Amniotic stem cell (primary cell): ENCODE measurements around the gene POLR2H.

Source experiments
- DNase-seq: peaks from one replicate; lab custom pipeline; 2025; lab: John Stamatoyannopoulos, UW

POLR2H gene

DNA sequence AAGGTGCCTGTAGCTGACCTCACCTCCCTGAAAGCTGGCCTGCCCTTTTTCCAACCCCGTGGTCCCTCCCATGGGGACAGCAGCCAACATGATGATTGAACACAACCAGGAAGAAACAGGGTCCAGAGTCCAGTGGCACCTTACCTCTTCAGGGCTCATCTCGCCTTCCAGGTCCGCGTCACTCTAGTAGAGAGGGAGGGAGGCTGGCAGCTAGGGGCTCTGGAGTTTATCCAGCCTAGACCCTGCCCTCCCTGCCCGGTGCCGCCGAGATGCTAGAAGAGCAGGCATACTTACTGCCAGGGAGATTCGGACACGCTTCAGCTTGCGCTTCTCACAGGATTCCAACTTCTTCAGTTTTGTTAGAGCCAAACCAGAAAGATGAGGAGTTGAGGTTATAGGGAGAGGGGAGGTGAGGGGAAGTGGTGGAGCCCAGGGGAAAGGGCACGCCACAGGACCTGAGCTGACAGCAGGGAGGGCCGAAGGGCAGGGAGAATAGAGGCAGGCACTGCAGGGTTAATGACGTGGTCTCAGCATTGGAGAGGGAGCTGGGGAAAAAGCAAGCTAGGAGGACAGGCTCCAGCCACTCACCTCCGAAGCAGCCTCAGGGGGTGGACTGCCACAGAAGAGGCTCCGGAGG, 9.2 kb upstream of the POLR2H start:
- no peak for DNase-seq

DNA sequence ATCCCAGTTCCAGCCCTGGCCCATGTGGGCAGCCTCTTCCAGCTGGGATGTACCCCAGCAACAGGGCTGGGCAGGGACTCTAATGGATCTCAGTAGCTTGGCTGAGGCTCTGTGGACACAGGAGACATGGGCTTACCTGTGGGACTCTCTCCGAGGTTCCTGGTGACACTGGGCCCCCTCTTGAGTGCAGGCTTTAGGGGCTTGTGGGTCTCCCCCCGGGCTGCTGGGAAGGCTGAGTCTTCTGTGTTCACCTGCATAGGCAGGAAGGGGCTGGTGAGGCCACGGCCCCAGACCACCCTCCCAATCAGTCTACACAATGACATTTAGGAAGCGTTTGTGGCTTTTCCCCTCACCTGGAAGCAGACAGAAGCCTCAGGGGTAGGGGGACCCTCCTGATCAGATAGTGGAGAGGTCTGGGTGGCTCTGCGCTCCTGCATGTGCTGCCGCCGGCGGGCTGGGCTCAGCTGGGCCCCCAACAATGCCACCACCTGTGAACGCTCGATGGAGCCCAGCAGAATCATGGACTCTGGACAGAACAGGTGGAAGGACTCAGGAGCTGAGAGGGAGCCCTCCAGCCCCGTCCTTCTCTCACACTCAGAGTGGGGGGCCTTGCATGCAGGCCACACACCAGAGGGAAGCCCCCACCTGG, 8.5 kb upstream of the POLR2H start:
- DNase-seq = no peak

DNA sequence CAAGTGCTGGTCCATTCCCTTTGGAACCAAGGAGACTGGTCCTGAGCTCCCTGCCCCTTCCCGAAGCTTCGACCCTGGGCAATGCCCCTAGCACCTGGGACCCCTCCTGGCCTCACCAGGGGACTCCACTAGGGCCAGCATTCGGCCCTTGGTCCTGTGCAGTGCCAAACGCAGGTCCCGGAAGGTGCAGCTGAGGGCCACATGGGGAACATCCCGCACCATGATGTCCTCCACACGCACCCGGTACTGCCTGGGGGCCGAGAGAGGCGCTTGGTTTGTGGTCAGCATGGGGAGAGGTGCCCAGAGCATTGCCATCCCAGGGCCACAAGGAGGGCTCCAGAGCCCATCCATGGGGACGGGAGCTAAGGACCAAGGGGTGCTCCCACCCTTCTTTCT, 8.0 kb upstream of the POLR2H start:
- no peak for DNase-seq

DNA sequence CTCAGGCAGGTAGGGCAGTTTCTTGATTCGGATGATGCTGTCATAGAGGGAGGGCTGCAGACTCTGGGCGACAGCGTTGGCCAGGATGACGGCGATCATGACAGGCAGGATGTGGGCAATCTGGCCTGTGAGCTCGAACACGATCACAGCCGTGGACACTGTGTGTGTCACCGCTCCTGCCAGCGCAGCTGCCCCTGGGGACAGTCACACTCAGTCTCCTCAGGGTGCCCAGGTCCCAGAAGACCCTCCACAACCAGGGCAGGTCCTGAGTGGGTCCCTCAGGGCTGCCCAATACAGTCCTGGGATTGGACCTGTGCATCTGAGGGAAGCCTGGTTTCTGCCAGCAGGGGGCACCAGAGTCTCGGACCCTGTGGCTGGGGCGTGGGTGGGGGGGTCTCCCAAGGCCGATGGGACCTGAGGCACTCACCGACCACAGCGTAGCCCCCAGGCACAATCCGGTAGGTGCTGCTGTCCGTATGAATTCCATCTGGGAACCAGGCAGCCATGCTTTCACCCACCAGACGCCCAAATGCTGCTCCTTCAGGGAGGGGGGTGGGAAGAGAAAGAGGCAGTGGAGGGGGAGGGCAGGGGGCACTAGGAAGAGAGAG, 7.3 kb upstream of the POLR2H start:
- no peak for DNase-seq

DNA sequence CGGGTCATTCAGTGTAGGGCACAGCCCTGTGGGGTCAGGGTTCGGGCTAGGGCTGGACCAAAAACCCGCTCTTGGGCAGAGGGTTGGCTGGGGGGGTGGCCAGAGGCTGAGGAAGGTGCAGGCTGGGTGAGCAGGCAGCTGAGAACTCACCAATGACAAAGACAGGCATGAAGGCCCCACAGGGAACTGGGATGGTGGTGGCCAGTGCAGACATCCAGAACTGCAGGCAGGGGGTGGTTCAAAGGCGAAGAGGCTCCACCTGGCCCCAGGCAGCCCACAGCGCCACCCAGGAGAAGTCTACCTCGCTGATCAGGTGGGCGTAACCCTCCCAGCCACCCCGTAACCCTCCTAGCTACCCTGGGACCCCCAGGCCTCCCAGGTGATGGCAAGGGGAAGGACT, 6.8 kb upstream of the POLR2H start:
- no peak for DNase-seq

DNA sequence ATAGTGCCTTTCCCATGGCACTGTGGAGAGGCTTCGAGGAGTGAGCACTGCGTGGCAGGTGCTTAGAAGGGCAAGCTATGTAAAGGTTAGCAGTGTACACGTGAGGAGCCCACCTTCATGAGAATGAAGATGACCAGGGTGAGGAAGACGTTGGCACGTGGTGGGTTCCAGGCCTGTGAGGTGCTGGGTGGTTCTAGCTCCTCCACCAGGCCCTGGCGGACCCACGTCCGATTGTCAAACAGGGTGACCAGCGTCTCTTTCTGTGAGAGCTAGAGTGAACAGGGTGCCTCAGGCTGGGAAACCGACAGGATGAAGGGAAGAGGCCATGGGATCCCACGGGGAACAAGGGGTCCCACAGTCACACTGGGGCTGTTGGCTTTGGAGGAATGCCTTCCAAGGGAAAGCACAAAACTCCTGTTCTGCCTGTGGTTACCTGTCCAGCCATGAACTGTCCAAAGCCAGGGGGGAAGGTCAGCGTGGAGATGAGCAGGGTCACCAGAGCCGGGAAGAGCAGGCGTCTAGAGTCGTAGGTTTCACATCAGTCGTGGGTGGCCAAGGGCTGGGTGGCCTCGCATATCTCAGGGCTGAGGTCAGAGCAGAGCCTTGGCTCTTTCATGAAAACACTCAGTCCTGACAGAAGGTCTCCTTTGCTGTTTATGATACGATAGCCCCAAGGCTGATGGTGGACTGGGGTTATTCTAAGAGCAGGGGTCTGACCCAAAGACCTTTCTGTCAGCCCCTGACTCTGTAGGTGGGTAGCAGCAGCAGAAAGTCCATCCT, 6.1 kb upstream of the POLR2H start:
- DNase-seq = no peak

DNA sequence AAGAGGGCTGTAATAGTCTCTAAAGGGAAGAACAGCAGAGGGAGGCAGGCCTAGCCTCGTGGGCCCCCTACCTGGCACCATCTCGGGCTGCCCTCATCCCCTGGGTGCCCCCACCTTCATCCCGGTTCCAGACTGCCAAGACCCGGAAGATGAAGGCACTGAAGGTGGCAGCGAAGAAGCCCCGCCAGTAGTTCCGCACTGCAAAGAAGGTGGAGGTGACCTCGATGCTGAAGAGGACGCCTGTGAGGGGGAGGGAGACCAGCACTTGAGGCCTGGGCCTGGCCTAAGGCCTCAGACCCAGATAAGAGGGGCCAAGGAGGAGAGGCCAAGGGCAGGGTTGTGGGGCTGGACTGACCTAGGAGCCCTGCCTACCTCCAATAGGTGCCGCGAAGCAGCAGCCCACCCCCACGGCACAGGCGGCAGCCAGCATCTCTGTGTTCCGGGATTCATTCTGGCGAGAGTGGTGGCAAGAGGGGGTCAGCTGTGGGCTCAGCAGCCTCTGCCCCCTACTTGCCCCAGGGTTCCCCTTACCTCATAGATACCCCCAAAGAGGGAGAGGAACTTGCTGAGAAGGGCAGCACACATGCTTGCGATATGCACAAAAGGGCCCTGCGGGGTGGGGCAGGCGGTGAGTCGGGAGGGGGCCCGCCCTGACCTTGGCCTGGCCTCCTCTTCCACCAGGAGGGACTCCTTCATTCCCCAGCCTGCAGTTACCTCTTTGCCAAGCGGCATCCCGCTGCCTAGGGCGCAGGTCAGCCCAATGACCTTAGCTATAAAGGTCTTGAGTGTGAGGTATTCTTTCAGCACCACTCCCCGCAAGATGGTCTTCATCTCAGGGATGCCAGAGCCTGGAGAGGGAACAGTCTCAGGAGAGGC, 4.0 kb upstream of the POLR2H start:
- DNase-seq = no peak

DNA sequence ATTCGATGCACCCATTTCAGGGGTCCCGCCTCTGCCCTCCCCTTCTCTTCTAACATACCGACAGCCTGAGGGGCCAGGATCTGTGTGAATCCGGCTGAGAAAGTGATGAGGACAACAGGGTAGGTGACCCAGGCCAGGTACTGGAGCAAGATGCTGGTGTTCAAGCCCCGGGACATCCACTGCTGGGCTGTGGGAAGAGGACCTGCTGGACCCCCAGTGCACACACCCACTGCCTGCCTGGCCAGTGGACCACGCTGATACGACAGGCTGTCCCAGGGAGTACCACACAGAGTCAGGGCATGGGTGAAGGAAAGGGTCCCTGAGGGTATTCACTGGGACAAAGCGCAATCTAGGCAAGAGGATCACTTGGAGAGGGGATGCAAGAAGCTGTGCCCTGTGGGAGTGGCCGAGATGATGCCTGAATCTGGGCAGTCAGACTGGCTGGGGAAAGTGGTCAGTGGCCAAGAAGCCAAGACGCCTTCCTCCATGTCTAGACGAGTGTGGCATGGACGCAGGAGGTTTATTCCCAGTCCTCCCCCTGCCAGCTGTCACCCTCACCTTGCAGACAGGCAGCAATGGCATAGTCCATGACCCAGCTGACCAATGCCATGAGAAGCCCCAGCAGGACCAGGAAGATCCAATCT, 3.3 kb upstream of the POLR2H start:
- no peak for DNase-seq

DNA sequence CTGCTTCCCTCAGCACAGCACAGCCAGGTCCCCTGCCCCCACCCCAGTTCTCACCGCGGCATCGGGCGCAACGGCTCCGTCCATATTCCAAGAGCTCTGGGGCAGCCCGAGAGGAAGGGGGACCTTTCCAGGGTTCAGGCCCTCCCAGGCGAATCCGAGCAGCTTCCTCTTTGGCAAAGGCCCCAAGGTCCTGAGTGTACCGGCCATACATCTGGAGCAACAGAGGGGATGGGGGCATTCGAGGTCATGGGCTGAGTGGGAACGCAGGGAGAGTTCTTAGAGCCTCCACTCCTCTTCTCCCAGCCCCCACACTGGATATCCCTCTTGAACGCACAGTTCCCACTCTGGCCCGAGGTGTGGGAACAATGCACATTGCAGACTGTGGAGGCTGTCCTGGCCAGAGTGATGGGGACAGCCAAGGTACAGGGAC, 2.6 kb upstream of the POLR2H start:
- no peak for DNase-seq

DNA sequence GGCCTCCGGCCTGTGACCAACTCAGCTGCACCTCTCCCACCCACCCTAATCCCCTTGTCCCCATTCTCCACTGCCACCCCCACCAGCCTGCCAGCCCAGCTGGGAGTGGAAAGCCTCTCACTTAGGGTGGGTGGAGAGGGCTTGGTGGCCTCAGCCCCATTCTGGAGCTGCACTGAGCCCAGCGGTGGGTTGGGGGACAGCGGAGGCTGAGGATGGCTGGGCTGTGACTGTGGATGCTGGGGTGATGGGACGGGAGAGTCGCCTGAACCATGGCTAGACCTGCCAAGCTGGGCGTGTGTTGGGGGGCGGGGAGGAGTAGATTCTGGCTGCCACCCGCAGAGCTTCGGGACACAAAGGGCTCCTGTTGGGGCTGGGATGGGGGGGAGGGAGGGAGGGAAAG, 1.9 kb upstream of the POLR2H start:
- DNase-seq = no peak

DNA sequence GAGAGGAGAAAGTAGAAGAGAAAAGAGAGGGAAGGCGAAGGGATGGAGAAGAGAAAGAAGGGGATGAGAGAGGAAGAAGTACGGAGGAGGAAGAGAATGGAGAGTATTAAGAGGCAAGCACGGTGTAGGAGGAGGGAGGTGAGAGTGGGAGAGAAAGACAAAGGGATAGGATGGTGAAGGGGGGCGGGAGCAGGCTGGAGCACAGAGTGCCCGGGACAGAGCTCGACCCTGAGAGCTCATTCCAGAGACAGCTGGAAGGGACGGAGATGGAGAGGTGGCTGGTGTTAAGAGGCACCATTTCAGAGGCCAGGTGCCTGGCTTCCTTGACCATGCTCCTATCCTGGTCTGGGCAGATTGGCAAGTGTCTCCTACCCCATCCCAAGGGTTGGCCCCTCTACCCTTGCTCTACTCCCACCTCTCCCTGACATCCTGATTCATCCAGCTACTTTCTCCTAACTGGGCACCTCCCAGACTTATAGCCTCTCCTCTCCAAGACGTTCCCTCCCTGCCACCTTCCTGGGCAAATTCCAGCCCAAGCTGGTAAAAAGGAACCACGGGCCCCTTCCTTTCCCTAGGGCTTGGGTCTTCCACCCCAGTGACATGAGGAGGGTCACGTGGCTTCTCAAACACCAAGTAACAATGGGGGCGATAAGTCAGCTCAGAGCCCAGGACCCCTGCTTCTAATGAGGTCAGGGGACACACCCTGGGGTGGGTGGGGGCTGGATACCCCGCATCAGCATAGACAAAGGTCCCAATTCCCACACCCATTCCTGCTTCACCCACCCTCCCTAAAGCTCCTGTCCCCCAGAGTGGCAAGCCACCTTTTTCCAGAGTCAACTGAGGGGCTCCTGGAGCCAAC, 1.2 kb upstream of the POLR2H start:
- DNase-seq = no peak

DNA sequence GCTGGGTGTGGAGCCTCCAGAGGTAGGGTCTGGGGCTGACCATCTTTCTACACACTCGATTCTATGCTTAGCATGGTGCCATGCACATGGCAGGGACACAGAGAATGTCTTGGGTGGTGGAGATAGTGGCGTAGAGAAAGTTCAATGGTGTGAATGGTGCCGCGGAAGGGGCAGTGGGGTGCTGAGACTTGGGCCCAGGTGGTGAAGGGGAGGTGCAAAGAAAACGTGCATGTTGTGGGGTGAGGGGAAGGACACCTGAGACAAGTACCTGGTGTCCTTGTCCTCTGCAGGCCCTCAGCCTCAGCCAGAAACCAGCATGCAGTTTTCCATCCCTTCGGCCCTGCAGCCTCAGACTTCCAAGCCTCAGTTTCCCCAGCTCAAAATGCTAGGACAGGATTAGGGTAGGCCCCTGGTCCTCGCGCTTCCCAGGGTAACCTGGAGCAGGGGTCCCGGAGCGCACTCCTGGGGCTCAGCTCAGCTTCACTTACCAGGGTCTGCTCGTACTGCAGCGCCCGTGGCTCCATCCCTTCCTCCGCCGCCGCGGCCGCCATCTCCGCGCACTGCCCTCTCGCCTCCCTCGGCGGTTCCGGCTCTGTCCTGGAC, 480 bp upstream of the POLR2H start:
- DNase-seq = no peak

DNA sequence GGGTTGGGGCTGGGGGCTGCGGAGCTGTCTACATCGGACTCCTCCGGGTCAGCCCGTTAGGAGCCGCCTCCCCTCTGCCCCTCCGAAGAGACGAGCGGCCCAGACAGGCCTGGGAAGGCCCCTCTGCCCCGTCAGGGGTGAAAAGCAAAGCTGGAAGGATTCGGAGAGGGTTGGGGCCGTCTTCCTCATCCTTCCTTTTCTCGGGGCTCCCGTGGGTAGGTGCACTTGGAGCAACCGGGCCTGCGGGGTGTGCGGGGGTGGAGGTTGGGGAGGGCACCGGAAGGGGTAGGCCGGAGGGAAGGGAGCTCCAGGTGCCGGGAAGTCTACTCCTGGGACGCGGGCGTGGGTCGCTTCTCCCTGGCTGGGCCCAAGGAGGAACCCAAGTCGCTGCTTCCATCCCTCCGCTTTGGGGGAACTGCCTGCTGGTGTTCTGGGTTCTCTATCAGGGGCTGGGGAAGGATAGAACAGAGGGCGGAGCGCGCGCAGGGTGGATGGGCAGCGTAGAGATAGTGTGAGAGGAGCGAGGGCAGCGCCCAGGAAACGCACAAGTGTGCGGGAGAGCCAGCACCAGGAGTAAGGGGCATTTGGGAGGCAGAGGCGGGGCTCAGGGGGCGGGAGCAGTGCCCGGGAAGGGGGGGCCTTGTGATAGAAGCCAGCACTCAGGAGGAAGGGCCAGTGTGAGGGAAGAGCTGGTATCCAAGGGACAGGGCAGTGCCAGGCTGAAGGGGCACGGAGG, 590 bp downstream of the POLR2H start:
- peak; percentile 68 for DNase-seq

DNA sequence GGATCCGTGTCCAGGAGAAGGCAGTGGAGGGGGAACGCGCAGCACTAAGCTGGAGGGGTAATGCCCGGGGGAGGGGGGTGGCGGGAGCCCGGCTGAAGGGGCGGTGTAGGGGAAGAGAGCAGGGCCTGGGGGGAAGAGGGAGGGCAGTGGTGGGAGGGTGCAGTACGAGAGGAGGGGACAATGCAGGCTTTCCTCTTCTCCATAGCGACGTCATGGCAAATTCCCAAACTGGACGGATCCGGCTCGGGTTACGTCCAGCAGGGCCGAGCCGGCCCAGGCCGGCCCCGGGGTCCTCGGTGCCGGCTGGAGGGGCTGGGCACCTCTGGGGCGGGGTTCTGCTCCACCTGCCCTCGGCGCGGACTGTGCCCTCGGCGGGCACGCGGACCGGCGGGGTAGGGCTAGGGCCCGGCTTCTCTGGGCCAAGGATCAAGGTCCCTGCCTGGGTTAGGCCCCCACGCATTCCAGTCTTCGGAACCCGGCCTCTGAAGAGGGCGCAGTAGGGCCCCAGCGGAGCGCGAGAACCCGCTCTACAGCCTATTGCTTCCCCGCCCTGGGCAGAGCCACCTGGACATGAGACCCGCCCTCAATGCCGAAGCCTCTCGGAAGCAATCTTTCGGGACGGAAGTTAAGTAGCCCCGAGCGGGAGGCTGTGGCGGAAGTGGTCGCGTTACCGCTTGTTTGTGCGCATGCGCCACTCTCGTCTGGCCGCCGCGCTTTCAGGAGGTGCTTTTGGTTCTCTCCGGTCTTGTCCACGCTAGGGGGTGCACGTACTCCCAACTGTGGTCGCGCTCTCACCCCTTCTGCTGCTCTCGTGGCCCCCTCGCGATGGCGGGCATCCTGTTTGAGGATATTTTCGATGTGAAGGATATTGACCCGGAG, 1.4 kb downstream of the POLR2H start:
- DNase-seq = peak; percentile 95

DNA sequence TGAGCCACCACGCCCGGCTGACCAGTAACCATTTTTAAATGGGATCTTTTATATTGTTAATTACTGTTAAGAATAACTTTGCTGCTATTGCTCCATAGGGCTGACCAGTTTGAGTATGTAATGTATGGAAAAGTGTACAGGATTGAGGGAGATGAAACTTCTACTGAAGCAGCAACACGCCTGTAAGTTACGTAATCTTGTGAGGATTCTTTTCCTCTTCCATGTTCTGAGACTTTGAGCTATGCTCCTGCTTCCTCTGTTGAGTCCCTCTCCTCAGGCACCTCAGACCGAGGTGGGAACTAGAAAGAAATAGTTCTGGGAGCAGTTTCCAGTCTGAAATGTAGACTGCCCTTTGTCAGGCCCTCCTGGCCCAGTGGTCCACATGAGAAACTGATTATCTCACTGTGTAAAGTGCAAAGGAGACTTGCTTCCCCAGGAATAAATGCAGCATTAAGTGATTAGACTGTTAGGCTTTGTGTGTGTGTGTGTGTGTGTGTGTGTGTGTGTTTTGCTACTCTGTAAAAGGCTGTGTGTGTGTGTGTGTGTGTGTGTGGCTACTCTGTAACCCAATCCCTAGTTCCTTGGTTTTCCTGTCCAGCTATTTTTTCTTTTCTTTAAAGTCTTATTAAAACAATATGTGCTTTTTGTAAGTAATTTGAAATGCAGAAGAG, 5.2 kb downstream of the POLR2H start:
- DNase-seq = no peak

DNA sequence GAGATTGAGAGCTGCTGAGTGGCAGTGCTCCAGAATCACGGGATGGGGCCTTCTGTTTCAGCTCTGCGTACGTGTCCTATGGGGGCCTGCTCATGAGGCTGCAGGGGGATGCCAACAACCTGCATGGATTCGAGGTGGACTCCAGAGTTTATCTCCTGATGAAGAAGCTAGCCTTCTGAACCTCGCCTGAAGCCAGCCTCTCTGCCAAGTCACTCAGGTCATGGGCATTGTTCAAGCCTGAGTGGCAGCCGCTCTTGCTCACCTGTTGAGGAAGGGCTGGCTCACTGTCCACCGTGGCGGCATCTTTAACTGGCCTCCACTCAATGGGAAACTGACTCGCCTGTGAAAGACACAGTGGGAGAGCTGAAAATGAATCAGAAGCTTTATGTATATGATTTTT, 6.6 kb downstream of the POLR2H start:
- DNase-seq = no peak

DNA sequence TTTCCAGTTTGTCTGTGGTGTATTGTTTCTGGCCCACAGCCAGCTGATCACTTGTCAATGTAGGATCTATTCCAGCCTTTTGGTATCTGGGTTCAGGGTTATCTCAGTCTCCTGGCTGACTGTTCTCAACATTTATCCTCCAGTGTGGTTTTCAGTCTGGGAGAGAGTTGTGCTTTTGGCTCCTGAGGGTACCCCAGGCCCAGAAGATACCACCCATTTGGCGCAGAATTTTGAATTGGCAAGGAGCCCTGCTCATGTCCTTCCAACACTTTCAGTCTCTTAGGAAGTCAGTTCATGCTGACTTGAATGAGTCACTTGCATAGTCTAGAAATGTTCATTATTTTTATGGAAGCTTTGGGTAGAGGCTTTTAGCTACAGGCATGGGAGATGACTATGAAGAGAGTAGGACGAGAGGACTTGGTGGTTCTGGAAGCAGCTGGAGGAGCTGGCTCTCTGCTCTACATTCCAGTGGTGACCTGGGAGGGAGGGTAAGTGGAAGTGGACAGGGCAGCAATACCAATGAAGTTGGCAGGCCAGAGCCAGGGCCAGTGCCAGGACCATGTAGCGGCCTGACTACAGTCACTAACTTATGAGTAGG, 7.2 kb downstream of the POLR2H start:
- no peak for DNase-seq
